ENCODE data around the gene TBC1D22A. TPM values are rescaled to one million over a fixed set of nuclear protein-coding genes. Genes with fewer than 3 reads are reported as not detected.

Gene TBC1D22A
- total RNA-seq, 6 experiments from 2014 or later = 10.9 to 18.1 (median 14.0) TPM

- WGBS (ENCODE audit: insufficient coverage, low coverage, low lambda C conversion rate, missing lambda C conversion rate) = 92% methylated on average over 8 of the region's 9 CpGs
- H3K36me3 ChIP-seq = peaks cover 0 to 4% (median 0%) of the 10 kb centered on the region in 4 donors
- no peak overlapping the region for H3K27ac ChIP-seq
- H3K9me3 ChIP-seq = no peaks in the 10 kb centered on the region
- H3K27me3 ChIP-seq = no peaks in the 10 kb centered on the region
- no peak overlapping the region for H3K4me3 ChIP-seq
- peaks cover 0 to 4% (median 1%) of the 10 kb centered on the region in 4 donors for H3K4me1 ChIP-seq
- ATAC-seq (no peak), DNase-seq (no peak)
- intact Hi-C loops (cut with DNase I) = loop anchor here in 1 of 2 donors (10.0 kb wide), 1 partner anchor 115 kb away; no protein-coding TSS in a partner anchor
- TF ChIP-seq POLR2A (IDR thresholded peaks at IDR 0.05) (no peak), CTCF (IDR thresholded peaks at IDR 0.05) (no peak)
Observed at GRCh38 chr22:46929710-46930204, 167.3 kb downstream of the TBC1D22A start.

DNA sequence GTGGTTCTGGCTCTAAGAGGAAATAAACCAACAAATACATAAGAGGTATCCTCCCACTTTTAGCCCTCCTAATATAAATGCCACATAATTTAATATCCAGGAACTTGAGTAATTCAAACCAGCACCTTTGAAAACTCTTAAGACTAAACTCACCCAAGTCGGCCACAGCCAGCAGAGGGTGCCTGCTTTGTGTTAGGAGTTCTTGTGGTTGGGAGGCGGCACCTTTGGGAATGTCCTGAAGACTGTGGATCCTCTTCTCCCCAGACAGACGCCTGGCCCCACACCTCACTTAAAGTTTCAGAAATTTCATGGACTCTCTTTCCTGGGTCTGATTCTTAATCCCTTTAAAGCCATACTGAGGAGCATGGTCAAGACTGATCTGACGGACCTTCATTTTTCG is 169.0 kb downstream of the TBC1D22A start:
- Histone ChIP-seq H3K4me1 (peaks cover 0 to 16% (median 5%) of the 10 kb centered on the region in 4 donors), H3K36me3 (peaks cover 0 to 4% (median 0%) of the 10 kb centered on the region in 4 donors), H3K27me3 (no peaks in the 10 kb centered on the region), H3K9me3 (no peaks in the 10 kb centered on the region), H3K4me3 (no peak overlapping the region), H3K27ac (no peak overlapping the region)
- no peak for TF ChIP-seq POLR2A (IDR thresholded peaks at IDR 0.05)
- TF ChIP-seq CTCF (IDR thresholded peaks at IDR 0.05) = no peak
- 92% methylated on average over 5 of the region's 5 CpGs for WGBS (ENCODE audit: insufficient coverage, low coverage, low lambda C conversion rate, missing lambda C conversion rate)
- no peak for ATAC-seq
- no peak for DNase-seq
- intact Hi-C loops (cut with DNase I) = loop anchor here in 1 of 2 donors (10.0 kb wide), 1 partner anchor 117 kb away; no protein-coding TSS in a partner anchor

GRCh38 chr22:46931881-46932280 is 169.4 kb downstream of the TBC1D22A start:
- Histone ChIP-seq H3K36me3 (peaks cover 0 to 4% (median 0%) of the 10 kb centered on the region in 4 donors), H3K4me3 (no peak overlapping the region), H3K27ac (no peak overlapping the region), H3K27me3 (no peaks in the 10 kb centered on the region), H3K4me1 (peaks cover 0 to 21% (median 7%) of the 10 kb centered on the region in 4 donors), H3K9me3 (no peaks in the 10 kb centered on the region)
- intact Hi-C loops (cut with DNase I) = loop anchor here in 1 of 2 donors (10.0 kb wide), 1 partner anchor 117 kb away; no protein-coding TSS in a partner anchor
- DNase-seq = no peak
- 90% methylated on average over 4 of the region's 10 CpGs for WGBS (ENCODE audit: insufficient coverage, low coverage, low lambda C conversion rate, missing lambda C conversion rate)
- no peak for ATAC-seq
- TF ChIP-seq POLR2A (IDR thresholded peaks at IDR 0.05) = no peak
- no peak for TF ChIP-seq CTCF (IDR thresholded peaks at IDR 0.05)

- peaks cover 0 to 35% (median 10%) of the 10 kb centered on the region in 4 donors for H3K4me1 ChIP-seq
- H3K9me3 ChIP-seq = no peaks in the 10 kb centered on the region
- ATAC-seq = no peak
- H3K27me3 ChIP-seq = no peaks in the 10 kb centered on the region
- DNase-seq = no peak
- no peak overlapping the region for H3K4me3 ChIP-seq
- peaks cover 0 to 4% (median 0%) of the 10 kb centered on the region in 4 donors for H3K36me3 ChIP-seq
- no peak overlapping the region for H3K27ac ChIP-seq
- intact Hi-C loops (cut with DNase I) = loop anchor here in 1 of 2 donors (10.0 kb wide), 1 partner anchor 118 kb away; no protein-coding TSS in a partner anchor
- TF ChIP-seq POLR2A (IDR thresholded peaks at IDR 0.05) (no peak), CTCF (IDR thresholded peaks at IDR 0.05) (no peak)
- WGBS (ENCODE audit: insufficient coverage, low coverage, low lambda C conversion rate, missing lambda C conversion rate) = 85% methylated on average over 7 of the region's 11 CpGs
Observed at GRCh38 chr22:46933040-46933930, 170.8 kb downstream of the TBC1D22A start.

Measured in right lobe of liver (tissue), 6 donors.